Osteocyte (in vitro differentiated cells): Measurements from ENCODE around the gene SRF. TPM values are rescaled to one million over a fixed set of nuclear protein-coding genes. Genes with fewer than 3 reads are reported as not detected.

Experiments
- DNase-seq: peaks from one replicate; pipeline ENCODE4 v3.0.0; 2021; ENCODE audit warnings: mixed read lengths; ENCODE audit not compliant: unreplicated experiment; ENCODE audit errors: extremely low spot score
- H3K27ac Mint-ChIP-seq: one replicate; pipeline ENCODE4 v1.8.0; 2021; ENCODE audit warnings: mild to moderate bottlenecking, mixed read lengths; ENCODE audit not compliant: unreplicated experiment
- H3K27me3 Mint-ChIP-seq: one replicate; pipeline ENCODE4 v1.8.0; 2021; ENCODE audit warnings: mixed read lengths; ENCODE audit not compliant: unreplicated experiment
- H3K36me3 Mint-ChIP-seq: one replicate; pipeline ENCODE4 v1.8.0; 2021; ENCODE audit warnings: mixed read lengths; ENCODE audit not compliant: unreplicated experiment
- H3K4me1 Mint-ChIP-seq: one replicate; pipeline ENCODE4 v1.8.0; 2021; ENCODE audit warnings: mixed read lengths; ENCODE audit not compliant: unreplicated experiment
- H3K4me3 Mint-ChIP-seq: one replicate; pipeline ENCODE4 v1.8.0; 2021; ENCODE audit warnings: mild to moderate bottlenecking, moderate library complexity, mixed read lengths; ENCODE audit not compliant: unreplicated experiment
- H3K9me3 Mint-ChIP-seq: one replicate; pipeline ENCODE4 v1.8.0; 2021; ENCODE audit warnings: mixed read lengths; ENCODE audit not compliant: unreplicated experiment
- CTCF ChIP-seq: fragments of 200-600 bp; sonication (generic); IDR thresholded peaks from 2 replicates; pipeline ENCODE4 v1.5.0; 2021; ENCODE audit warnings: antibody characterized with exemption, mild to moderate bottlenecking, moderate library complexity
- long read RNA-seq: library from polyadenylated mRNA; unstranded; transcript quantifications from one replicate; pipeline ENCODE4 v2.0.0, GENCODE V29; 2021
- total RNA-seq: library from RNA; stranded (reverse); gene quantifications from 2 replicates; pipeline ENCODE4 v1.2.1, GENCODE V29; 2021

SRF gene
- 29.8 and 32.5 TPM in 2 replicates for total RNA-seq
- long read RNA-seq, partial matches to known transcripts: 0 of 1 reads
- long read RNA-seq, other reads (novel, unspliced or antisense): 1 of 1 reads

DNA sequence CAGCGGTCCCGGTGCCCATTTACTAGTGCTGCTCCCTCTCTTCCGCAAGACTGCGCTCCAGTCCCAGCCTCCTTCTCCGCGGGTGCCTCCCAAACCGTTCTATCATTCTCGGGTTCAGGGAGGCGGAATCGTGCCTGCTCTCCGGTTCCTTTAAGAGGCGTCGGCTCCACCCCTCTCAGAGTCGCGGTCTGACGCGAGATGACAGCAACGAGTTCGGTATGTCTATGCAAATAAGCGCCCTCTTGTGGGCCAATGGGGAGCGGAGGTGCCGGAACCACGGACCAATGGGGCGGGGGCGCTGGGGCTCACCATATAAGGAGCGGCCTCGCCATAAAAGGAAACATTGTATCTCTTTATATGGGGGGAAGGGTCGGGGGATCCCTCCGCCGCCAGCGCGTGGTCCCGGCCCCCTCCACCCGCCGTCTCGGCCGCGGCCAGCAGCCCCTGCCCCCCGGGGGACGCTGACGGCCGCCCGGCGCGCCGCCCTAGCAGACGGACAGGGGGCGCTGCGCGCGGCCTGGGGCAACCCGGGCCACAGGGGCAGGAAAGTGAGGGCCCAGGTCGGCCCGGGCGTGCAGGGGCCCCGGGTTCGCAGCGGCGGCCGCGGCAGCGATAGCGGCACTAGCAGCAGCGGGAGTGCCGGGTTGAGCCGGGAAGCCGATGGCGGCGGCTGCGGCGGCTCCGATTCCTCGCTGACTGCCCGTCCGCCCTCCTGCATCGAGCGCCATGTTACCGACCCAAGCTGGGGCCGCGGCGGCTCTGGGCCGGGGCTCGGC lies at the start of gene SRF:
Gene SRF, plus strand, starts transcription at position 339 of the 776 bp plus-strand sequence. Its CDS starts 388 bp downstream, at position 727.
- Mint-ChIP-seq H3K4me3 (peak within 1 kb of the TSS; percentile 88), H3K9me3 (no peaks in the 10 kb centered on the region), H3K27me3 (no peaks in the 10 kb centered on the region), H3K36me3 (peaks cover 11% of the 10 kb centered on the region), H3K4me1 (peaks cover 32% of the 10 kb centered on the region), H3K27ac (peak within 1 kb of the TSS; percentile 97)
- TF ChIP-seq CTCF: peak; percentile 88
- peak; percentile 100 for DNase-seq

DNA sequence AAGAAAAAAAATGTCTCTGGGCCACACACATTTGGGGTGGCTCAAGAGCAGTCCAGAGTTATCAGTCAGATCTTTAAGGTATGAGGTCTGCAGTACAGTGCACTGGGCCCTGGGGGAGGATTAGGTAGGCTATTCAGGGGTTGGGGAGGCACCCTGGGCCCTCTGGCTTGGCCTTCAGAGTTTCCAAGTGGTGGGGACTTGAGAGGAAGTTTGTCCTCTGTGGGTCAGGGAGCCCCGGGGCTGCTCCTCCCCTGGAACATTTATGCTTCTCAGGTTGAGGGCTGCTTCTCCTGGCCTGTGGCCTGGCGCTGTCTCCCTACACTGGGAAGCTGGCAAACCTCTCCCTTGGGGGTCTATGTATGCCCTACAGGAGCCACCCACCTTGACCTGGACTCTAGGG lies 48.9 kb upstream of the SRF start:
- TF ChIP-seq CTCF: no peak
- no peak for DNase-seq
- Mint-ChIP-seq H3K9me3 (no peaks in the 10 kb centered on the region), H3K4me3 (no peak overlapping the region), H3K36me3 (peaks cover 3% of the 10 kb centered on the region), H3K27ac (peak overlapping the region; percentile 93), H3K4me1 (peaks cover 75% of the 10 kb centered on the region), H3K27me3 (no peaks in the 10 kb centered on the region)

DNA sequence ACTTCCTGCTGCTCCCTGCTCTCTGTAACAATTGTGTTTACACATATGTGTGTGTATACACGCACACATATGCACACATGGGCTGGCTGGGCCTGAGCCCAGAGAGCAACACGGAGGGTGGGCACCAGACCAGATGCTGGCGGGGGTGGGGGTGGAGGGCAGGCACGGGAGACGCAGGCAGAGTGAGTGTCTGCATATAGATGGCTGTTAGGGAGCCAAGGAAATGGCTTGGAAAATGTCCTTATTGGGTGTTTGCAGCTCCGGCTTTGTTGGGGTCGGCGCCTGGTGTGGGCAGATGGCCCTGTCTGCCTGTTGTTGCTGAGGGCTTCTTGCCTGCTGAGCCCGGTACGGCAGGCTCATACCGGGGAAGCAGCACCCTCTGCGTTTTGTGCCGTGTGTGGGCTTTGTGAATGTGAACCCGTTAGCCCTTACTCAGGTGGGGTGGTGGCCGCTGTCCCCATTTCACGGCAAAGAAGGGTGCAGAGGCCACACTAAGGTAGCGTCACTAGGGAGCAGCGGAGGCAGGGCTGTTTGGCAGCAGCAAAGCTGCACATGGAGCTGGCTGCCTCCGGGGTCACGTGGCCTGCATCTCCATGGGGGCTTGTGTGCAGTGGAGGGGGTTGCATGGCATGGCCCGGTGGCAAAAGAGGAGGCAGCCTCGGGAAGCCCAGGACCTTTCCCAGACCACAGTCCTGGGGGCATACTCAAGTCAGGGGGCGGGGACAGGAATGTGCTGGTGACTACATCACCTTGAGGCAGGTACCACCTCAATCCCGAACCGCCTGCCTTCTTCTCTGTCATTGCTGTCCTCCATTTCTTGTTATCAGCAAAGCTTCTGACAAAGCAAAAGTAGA lies 47.4 kb upstream of the SRF start:
- TF ChIP-seq CTCF: no peak
- Mint-ChIP-seq H3K36me3 (no peaks in the 10 kb centered on the region), H3K27me3 (no peaks in the 10 kb centered on the region), H3K9me3 (no peaks in the 10 kb centered on the region), H3K4me1 (peaks cover 82% of the 10 kb centered on the region), H3K27ac (peak overlapping the region; percentile 93), H3K4me3 (no peak overlapping the region)
- DNase-seq: no peak

DNA sequence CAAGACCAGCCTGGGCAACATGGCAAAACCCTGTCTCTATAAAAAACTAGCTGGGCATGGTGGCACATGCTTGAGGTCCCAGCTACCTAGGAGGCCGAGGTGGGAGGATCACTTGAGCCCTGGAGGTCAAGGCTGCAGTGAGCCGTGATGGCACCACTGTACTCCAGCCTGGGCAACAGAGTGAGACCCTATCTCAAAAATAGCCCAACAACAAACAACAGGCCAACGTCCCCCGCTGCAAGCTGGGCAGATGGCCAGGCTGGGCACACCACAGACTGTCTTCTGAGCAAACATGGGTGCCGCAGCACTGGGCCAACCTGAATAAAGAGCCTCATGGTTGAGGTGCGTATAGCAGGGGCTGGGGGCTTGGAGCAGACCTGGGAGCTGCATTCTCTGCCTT lies 46.6 kb upstream of the SRF start:
- Mint-ChIP-seq H3K27me3 (no peaks in the 10 kb centered on the region), H3K27ac (peak overlapping the region; percentile 88), H3K4me3 (no peak overlapping the region), H3K9me3 (no peaks in the 10 kb centered on the region), H3K36me3 (no peaks in the 10 kb centered on the region), H3K4me1 (peaks cover 88% of the 10 kb centered on the region)
- no peak for DNase-seq
- no peak for TF ChIP-seq CTCF

DNA sequence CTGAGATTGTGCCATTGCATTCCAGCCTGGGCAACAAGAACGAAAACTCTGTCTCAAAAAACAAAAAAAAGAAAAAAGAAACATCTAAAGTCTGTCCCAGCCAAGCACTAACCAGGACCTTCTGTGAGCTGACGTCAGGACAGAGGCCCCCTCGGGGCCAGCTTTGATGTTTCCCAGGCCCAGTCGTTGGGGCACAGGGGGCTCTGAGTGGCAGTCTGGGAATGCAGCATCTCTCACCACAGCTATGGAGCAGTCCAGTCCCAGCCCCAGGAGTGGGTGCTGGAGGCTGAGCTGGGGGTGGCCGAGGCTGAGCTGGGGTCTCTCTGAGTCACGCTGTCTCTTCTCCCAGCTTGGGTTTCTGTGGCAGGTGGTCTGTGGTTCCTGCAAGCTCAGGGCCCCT lies 46.0 kb upstream of the SRF start:
- DNase-seq: no peak
- Mint-ChIP-seq H3K4me3 (no peak overlapping the region), H3K27me3 (no peaks in the 10 kb centered on the region), H3K4me1 (peaks cover 87% of the 10 kb centered on the region), H3K9me3 (no peaks in the 10 kb centered on the region), H3K36me3 (no peaks in the 10 kb centered on the region), H3K27ac (peak overlapping the region; percentile 88)
- no peak for TF ChIP-seq CTCF
